GM18526 (cell line): Measurements from ENCODE around the gene CSRP3.

Source experiments
- POLR2A ChIP-seq: IDR thresholded peaks from 3 replicates; pipeline ENCODE4 v1.6.1; 2011; ENCODE audit not compliant: insufficient read length; ENCODE audit errors: extremely low read depth

The CSRP3 gene

GRCh38 chr11:19173964-19174638 lies 27.7 kb downstream of the CSRP3 start:
- no peak for TF ChIP-seq POLR2A

DNA sequence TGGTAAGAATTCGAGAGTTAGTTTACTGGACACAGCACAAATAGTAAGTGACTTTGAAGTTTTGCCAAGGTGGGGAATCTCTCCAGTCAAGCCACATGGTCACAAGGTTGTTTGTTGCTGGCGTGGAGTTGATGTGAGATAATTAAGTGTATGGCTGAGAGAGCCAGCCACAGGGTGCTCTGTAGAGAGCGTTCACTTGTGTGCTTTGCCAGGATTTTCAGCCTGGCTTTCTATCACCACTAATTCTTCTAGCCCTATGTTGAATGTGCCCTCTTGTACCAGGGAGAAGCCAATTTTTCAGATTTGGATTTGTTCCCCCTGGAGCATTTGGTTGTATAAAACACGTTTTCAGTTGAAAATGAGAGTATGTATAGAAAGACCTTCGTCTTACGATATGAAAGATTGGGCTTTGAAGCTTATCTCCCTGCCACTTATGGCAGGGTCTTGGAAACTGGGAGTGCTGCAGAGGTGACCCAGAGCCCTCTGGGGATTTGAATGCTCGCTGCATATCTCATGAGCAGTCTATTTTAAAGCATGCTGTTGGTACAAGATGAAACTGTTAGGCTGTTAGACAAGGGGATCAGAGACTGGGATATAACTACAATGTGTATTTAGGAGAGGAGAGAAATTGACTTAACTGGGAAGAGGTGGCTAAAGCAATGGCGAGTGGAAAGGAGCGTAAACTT lies 28.6 kb downstream of the CSRP3 start:
- TF ChIP-seq POLR2A = no peak

- TF ChIP-seq POLR2A = no peak
These were observed 33.7 kb downstream of the CSRP3 start for GRCh38 chr11:19168090-19168489.

GRCh38 chr11:19164881-19165280 lies 36.9 kb downstream of the CSRP3 start:
- TF ChIP-seq POLR2A = no peak

- no peak for TF ChIP-seq POLR2A
These were observed 37.4 kb downstream of the CSRP3 start for GRCh38 chr11:19164230-19164855.

DNA sequence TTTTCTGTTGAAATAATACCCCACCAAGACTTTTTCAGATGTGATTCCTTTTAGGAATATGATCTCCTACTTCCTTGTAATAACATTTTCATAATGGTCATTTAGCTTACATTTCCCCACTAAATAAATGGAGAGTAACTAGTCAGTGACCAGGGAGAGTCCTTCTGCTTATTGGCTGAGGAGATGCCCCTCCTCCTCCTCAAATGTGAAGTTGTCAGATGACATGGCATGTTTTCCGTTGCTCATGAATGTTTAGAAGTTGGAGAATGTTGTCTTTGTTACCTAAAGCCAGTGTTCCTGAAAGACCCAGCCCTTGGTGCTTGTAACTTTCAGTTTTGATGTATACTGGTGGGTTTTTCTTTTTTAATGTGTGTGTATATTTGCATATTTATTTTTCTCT lies 38.2 kb downstream of the CSRP3 start:
- no peak for TF ChIP-seq POLR2A

- TF ChIP-seq POLR2A = no peak
These were observed 38.8 kb downstream of the CSRP3 start for GRCh38 chr11:19162951-19163505.

- no peak for TF ChIP-seq POLR2A
These were observed 40.1 kb downstream of the CSRP3 start for GRCh38 chr11:19161651-19162050.

DNA sequence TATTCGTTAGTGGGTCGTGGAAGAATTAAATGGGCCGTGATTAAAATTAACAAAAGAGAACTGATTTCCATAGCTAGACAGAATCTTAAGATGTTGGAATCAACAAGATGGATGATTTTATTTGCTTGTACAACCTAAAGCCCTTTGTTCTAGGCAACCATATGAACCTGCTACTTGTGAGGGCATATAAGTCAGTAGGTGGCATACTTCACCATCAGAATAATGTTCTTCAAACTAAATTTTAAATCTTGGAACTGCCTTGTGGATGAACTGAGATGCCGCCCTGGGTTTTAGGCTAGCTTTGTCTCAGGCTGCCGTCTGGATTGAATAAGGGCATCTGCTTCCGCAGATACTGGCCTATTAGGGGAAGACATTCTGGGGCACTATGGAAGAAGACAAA lies 40.9 kb downstream of the CSRP3 start:
- no peak for TF ChIP-seq POLR2A

GRCh38 chr11:19156892-19157291 lies 44.9 kb downstream of the CSRP3 start:
- TF ChIP-seq POLR2A = no peak

- no peak for TF ChIP-seq POLR2A
These were observed 56.5 kb downstream of the CSRP3 start for GRCh38 chr11:19145319-19145718.

DNA sequence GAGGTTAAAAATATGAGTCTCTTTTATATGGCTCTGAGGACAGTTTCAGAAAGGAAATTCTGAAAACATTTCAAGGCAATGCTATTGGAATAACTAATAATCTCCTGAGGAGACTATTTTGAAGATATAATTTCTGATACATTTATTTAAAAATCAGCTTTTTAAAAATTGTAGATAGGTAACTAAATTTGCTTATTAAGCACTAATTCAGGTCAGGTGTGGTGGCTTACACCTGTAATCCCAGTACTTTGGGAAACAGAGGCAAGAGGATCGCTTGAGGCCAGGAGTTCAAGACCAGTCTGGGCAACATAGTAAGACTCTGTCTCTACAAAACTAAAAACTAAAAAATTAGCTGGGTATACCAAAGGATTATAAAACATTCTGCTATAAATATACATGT lies 67.8 kb downstream of the CSRP3 start:
- no peak for TF ChIP-seq POLR2A
